Head of caudate nucleus (tissue), 42 donors: ENCODE data around the gene POLR3K.

Experiments used
- DNase-seq, 42 donors: peaks; one replicate each; pipeline versions ENCODE4 v3.0.0 to v3.0.0-alpha.2; 2020 to 2021; ENCODE audit warnings: mixed read lengths in 7 of 42
- intact Hi-C: fragments of 100-400 bp; cut with DNase I; formaldehyde crosslinking; loops from one replicate; pipeline ENCODE4 v1.15.0; 2022

The POLR3K gene

DNA sequence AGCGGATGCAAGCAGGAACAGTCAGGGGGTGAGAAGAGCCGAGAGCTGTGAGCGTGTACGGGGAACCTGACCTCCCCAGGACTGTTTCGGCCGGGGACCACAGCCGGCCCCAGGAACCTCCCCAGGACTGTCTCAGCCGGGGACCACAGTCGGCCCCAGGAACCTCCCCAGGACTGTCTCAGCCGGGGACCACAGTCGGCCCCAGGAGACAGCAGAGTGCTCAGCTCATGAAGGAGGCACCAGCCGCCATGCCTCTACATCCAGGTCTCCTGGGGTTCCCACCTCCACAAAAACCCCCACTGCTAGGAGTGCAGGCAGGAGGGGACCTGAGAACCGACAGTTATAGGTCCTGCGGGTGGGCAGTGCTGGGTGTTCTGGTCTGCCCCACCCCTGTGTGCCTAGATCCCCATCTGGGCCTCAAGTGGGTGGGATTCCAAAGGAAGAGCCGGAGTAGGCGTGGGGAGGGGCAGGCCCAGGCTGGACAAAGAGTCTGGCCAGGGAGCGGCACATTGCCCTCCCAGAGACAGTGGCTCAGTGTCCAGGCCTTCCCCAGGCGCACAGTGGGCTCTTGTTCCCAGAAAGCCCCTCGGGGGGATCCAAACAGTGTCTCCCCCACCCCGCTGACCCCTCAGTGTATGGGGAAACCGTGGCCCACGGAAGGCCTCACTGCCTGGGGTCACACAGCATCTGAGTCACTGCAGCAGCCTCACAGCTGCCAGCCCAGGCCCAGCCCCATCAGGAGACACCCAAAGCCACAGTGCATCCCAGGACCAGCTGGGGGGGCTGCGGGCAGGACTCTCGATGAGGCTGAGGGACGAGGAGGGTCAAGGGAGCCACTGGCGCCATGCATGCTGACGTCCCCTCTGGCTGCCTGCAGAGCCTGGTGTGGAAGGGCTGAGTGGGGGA, 14.7 kb upstream of the POLR3K start:
- intact Hi-C loops: loop anchor here (2.0 kb wide), 1 partner anchor 29 kb away; no protein-coding TSS in a partner anchor
- peak in 22 of 42 donors; percentile 29 to 73 (median 56) for DNase-seq

DNA sequence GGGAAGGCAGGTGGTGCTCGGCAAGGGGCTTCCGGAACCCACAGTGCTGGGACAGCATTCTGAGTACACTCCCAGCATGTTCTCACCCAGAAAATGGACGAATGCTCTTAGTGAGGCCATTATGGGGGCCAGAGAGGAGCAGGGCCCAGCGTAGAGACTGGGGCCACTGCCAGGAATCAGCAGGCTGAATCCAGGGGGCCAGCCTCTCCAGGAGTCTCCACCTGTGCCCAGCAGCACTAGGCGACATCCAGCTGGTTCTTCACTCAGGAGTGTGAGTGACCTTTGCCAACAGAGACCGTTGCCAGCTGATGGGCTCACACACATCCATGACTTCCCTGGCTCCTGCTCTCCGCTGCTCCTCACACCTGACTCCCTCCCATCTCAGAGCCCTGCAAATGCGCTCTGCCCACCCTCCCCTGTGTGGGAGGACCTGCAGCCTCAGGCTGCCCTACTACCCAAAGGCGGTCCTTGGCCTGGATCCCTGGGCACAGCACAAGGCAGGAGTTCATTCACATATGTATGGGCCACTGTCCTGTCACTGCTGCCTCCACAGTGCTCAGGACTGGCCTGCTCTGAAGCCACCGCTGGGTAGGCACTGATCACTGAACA, 13.9 kb upstream of the POLR3K start:
- intact Hi-C loops: loop anchor here (2.0 kb wide), 1 partner anchor 30 kb away; no protein-coding TSS in a partner anchor
- DNase-seq: peak in 7 of 42 donors; percentile 40 to 64 (median 58)

DNA sequence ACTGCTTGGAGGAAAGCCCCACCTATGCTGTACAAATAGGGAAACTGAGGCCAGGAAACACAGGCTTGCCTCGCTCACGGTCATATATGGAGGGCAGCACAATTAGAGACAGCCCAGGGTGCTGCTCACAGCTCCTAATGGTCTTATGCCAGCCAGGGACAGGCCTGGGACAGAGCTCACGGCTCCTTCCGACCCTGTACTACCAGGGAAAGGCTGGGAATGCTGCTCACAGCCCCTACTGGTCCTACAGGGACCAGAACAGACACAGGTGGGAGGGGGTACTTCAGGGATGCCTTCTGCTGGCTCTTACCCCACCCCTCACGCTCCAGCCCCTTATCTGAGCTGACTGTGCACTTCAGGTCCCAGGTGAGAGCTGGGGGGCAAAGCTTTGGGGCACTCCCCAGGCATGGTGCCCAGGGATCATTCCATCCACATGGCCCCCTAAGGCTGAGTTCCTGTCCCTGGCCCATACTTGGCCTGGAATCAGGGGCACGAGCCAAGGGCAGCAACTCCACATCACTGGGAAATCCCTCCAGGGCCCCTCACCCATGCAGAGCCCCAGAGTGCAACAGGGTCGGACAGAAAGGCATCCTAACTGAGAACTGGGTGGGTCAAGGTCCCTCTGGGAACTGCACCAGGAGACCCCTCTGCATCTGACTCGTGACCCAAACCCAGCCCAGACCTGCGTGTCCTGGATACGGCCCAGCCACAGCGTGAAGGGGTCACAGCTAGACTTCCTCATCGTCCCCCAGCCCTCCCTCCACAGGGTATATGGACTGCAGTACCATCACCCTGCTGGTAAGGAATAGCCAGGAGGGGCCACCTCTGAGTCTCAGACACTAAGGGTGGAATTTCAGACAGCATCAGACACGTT, 13.1 kb upstream of the POLR3K start:
- DNase-seq: no peak
- intact Hi-C loops: loop anchor here (2.0 kb wide), 1 partner anchor 30 kb away; no protein-coding TSS in a partner anchor

DNA sequence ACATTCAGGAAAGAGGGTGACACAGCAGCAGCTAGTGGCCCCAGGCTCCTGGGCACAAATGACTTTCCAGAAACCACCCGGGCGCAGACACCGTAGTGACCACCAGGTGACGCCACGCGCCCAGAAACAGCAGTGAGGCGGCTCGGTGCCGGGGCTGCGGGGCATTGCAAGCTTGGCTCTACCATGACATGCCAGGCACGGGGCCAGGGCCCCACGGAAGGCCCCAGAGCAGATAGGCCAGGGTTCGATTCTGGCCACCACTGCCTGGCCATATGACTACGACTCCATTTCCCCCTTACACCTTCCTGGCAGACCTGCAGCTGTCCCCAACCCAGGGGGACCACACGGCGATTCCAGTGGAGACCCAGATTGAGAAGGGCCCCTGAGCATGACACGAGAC, 12.3 kb upstream of the POLR3K start:
- DNase-seq: peak; percentile 79 to 96 (median 89)
- intact Hi-C loops: loop anchor here (2.0 kb wide), 1 partner anchor 31 kb away; no protein-coding TSS in a partner anchor

DNA sequence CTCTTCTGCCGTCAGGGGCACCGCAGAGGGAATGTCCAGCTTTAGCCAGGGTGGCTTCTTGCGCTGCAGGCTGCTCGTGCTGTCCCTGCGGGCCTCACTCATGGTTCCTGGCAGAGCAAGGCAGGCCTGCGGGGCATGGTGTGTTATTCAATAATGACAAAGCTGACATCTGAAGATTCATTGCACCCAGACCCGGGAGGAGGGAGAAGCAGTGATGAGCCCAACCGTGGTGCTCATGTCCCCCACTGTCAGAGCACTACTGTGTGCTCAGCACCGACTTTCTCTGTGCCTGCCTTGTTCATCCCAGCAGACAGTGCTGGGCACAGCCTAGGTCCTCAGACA, 11.5 kb upstream of the POLR3K start:
- intact Hi-C loops: no loop called here
- no peak for DNase-seq

DNA sequence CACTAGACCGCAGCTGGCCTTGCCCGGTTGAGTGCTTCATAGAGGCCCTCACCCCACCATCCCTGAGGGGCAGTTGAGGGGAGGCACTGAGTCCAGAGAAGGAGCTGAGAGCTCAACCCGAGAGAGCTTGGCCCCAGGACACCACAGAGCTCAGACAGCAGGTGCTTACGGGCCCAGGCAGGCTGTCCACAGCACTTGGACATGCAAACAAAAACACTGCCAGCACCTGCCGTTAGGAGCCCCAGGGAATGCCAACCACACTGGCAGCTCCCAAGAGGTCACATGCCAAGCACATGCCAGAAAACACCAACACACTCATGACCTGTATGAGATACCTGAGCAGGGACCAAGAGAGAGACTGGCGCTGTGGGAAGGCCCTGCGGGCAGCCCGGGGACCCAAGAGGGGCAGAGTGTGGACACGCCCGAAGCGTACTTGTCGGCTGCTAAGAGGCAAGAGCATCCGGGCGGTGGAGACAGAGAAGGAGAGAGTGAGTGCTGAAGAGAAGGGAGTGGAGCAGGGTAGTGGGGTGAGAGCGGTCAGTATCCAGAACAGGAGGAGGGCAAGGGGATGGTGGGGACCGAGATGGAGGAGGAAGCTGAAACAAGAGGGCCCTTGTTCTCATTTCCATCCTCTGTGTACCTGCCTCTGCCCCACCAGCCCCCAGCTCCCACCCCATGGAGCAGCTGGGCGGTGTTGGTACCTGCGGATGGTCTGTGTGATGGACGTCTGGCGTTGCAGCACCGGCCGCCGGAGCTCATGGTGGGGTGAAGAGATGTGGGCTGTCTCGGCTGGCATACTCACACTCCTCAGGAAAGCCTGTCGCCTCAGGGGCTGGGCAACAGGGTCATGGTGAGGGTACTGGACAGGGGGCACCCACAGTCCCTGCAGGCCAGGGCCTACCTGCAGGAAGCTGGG, 10.8 kb upstream of the POLR3K start:
- DNase-seq: no peak
- intact Hi-C loops: no loop called here

DNA sequence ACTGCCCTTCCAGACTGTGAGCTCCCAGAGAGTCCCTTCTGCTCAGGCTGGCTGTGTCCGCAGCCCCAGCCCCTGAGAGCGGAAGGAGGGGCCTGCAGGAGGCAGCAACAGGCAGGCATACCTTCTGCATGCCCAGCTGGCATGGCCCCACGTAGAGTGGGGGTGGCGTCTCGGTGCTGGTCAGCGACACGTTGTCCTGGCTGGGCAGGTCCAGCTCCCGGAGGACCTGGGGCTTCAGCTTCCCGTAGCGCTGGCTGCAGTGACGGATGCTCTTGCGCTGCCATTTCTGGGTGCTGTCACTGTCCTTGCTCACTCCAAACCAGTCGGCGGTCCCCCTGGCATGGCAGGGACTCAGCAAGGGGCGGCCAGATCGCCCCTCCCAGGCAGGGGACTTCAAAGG, 10.1 kb upstream of the POLR3K start:
- intact Hi-C loops: no loop called here
- no peak for DNase-seq

DNA sequence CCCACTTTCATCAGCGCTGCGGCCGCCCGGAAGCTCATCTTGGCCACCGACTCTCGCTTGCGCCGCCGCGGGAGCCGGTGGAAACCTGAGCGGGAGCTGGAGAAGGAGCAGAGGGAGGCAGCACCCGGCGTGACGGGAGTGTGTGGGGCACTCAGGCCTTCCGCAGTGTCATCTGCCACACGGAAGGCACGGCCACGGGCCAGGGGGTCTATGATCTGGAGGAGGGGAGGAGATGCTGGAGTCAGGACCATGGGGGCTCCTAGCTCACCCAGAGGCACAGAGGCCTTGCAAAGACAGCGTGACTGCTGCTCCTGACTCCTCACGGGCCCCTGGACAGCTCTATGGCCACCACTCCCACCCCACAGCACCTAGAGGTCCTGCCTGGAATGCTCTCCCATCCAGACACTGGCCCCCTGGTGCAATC, 9.6 kb upstream of the POLR3K start:
- DNase-seq: no peak

DNA sequence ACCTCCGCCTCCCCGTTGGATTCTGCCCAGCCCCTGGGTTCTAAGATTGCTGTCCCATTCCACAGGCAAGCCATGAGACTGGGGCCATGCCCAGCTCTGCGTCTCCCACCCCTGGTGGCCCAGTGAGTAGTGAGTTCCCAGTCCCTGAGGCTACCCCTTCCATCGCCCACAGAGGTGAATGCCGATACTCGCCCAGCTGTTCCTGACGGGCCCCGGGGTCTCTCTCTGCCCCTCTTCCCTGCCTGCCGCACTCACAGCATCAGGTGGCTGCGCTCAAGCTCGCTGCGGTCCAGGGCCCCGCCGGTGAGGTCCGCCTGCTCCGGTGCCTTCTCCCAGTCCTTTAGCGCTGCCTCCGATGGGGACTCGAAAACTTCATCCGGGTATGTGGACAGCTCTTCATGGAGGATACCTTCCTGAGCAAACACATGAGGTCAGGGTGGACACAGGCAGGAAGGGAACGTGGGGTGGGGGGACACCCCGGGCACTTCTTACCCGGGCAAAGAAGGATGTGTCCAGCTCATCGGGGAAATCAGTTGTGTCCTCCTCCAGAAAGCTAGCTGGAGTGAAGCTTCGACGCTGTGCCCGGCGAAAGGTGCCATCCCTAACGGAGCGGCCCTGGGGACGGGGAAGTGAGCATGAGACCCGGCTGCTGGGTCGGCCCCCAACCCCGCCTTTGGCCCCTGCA, 9.0 kb upstream of the POLR3K start:
- DNase-seq: no peak
- intact Hi-C loops: no loop called here

More for the DNA sequence above, 9.6 kb upstream of the POLR3K start:
- intact Hi-C loops: no loop called here

DNA sequence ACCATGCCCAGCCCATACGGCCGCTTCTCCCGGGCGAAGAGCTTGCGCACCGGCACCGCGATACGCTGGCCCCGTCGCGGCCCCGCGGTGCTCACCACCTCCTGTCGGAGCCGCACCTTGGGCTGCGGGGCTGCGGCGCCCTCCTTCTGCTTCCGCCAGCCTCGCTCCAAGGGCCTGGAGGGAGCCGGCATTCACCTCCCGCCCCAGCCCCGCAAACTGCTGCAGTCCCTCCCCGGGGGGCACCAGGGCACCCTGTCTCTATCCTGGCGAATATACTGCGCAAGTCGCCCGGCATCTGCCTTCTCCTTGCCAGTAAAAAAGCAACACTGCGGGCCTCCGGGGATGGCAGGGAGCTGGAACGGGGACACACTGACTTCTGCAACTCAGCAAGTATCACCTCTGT, 8.5 kb upstream of the POLR3K start:
- DNase-seq: no peak
- intact Hi-C loops: no loop called here

DNA sequence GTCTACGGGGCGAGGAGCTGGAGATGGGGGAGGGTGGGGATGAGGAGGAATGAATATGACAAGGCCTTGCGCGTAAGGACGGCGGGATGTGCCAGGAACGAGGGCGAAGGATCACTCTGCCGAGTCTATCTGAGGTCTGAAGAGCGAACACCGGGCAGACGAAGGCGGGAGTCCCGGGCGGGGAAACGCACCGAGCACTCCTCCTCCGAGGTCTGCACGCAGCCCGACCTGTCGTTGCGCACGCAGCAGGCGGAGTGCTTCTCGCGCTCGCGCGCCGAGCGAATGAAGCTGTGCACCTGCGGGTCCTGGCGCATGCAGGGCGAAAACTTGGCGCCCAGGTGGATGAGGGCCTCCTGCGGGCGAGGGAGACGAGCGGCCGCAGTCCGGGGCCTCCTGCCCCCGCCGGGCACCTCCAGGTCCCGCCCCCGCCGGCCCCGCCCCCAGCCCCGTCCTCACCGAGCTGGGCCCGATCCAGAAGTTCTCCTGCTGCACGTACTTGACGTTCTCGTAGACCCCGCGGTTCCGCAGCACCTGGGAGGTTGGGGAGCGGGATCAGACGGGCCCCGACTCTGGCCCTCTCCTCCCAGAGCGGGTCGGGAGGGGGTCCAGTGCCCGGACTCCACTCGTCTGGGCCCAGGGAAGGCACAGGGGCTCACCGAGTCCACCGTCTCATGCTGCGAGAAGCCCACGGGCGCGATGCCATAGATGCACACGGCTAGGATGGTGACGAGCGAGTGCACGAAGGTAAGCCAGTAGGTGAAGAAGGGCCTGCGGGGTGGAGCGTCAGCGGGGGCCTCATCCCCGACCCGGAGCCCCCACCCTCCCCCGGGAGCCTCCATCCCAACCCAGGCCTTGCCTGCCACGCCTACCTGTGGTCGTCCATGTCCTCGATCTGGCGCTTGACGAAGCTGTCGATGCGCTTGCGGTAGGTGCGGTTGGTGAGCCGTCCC, 7.8 kb upstream of the POLR3K start:
- intact Hi-C loops: no loop called here
- peak in 13 of 42 donors; percentile 25 to 71 (median 51) for DNase-seq

DNA sequence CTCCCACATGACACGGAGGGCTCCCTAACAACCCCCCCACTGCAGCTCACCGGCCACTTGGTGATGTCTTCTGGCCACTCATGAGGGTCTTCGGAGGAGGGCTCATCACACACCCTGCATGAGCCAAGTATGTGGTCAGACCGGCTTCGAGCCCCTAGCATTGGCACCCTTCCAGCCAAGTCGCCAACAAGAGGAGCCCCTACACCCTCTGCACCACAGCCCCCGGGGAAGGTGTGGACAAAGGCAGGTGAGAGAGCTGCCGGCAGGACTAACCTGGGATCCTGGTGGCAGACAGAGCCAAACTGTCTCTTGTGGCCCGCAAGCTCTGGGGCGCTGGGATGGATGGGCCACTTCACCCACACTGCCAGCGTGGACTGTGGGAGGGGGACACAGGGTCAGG, 6.8 kb upstream of the POLR3K start:
- no peak for DNase-seq
- intact Hi-C loops: no loop called here

DNA sequence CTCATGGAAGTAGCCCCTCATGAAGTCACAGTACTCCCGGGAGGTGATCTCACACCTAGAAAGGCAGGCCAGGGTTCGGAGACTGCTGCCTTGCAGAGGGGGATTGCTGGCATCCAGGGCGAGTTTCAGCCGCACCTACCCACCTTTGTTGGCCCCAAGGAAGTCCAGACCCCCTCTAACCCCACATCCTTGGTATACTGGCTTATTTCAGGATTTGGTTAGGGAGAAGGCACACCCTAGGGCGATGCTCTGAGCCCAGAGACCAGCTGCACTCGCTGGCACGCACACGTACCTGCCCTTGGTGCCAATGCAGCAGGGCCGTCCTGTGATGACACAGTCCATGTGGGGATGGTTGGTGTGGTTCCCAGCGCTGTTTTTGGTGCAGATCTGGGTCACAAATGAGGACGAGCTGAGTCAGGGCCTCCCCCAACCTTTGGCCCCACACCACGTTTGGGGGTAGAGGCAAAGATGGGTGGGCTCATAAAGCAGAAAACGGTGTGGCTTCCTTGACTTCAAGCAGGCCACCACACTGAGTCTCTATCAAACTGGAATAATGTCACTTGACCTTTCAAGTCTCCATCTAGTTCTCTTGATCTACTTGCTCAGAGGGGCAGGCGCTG, 6.1 kb upstream of the POLR3K start:
- DNase-seq: no peak
- intact Hi-C loops: no loop called here

DNA sequence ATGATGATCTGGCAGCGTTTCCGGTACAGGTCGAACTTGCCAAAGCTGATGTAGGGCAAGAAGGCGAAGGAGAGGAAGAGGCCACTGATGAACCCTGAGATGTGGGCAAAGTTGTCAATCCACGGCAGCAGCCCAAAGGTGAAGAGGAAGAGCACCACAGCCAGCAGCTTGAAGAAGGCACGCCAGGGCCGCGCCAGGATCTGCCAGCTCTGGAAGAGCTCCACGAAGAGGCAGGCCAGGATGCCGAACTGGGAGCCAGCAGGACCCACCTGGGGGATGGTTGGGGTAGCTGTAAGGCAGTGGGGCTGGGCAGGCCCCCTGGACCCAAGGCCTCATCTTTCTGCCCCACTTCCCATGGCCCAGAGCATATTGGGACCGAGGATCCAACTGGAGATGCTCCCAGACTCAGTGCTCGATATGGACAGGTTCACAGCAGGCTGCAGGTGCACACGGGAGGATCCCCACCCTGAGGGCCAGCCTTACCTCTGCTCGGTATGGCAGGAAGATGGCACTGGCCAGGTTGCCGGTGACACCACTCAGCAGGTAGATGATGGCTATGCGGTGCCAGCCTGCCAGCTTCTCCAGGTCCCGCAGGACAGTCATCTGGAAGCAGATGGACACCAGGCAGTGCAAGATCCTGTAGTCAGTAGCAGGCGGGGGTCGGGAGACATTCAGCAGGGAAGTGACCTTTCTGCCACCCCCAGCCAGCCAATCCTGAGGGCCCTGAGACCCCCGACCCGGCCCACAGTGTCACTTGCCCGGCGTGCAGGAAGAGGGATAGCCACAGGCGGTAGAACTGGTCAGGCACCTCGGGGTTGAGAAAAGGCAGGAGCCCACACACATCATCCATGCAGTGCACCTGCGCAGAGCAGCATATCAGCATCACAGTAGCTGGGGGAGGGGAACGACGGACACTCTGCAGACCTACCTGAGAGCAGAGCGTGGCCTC, 5.4 kb upstream of the POLR3K start:
- DNase-seq: peak in 1 of 42 donors; percentile 12
- intact Hi-C loops: no loop called here

DNA sequence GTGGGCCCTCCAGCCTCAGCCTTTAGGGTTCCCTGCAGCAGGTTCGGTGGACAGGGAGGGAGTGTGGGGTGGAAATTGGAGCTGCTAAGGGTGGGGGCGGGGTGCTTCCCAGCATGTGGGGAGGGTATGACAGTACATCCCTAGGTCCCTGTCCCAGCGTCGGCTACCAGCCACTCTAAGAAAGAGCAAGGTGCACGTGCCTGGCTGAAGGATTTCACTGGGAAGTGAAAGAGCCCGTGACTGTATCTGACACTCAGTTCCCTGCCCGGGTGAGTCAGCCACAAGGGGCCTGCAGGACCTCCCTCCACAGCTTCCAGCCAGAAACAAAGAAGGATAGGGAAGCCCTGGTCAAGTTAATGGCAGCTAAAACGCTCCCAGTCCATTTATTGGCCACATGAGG, 4.3 kb upstream of the POLR3K start:
- no peak for DNase-seq
- intact Hi-C loops: no loop called here
